DMS114 treated with DMSO at 0.1 percent for 48 hours (cell line): ENCODE data around the gene NPB.

Experiments
- DNase-seq: peaks from one replicate; lab custom pipeline; 2025; ENCODE audit not compliant: unreplicated experiment; lab: John Stamatoyannopoulos, UW

NPB gene

GRCh38 chr17:81898885-81899284 is 3.2 kb upstream of the NPB start:
- DNase-seq, result no peak

- no peak for DNase-seq
Observed at GRCh38 chr17:81899514-81900166, 2.4 kb upstream of the NPB start.

DNA sequence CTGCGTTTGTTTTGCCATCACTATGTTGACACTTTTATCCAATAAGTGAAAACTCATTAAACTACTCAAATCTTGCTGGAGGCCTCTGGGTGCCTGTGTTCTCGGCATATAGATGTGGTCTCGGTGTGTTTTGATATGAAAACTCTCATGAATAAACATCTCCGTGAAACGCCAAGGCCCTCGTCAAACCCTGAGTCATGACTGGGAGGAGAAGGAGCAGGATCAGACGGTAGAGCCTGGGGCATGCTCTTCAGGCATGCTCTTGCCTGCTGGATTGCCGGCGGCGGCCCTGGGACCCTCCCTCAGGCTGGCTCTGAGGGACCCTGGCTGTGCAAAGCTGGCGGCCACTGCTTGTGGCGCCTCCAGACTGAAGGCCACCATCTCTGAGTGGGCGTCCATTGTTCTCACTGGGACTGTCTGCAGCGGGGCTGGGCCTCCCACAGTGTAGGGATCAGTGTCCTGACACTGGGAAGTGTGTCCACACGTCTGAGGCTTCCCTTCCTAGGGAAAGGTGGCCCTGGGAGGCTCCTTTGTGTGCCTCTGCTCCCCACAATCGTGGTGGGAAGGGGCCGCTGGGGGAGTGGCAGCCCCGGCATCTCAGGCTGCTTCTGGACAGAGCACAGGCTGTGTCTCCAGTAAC is 1.7 kb upstream of the NPB start:
- no peak for DNase-seq

GRCh38 chr17:81901167-81902022 is 643 bp upstream of the NPB start:
- DNase-seq, result no peak

GRCh38 chr17:81902653-81903414 is 796 bp downstream of the NPB start:
- no peak for DNase-seq

- no peak for DNase-seq
Observed at GRCh38 chr17:81903415-81903831, 1.4 kb downstream of the NPB start.

GRCh38 chr17:81903896-81904599 is 2.0 kb downstream of the NPB start:
- DNase-seq, result no peak

DNA sequence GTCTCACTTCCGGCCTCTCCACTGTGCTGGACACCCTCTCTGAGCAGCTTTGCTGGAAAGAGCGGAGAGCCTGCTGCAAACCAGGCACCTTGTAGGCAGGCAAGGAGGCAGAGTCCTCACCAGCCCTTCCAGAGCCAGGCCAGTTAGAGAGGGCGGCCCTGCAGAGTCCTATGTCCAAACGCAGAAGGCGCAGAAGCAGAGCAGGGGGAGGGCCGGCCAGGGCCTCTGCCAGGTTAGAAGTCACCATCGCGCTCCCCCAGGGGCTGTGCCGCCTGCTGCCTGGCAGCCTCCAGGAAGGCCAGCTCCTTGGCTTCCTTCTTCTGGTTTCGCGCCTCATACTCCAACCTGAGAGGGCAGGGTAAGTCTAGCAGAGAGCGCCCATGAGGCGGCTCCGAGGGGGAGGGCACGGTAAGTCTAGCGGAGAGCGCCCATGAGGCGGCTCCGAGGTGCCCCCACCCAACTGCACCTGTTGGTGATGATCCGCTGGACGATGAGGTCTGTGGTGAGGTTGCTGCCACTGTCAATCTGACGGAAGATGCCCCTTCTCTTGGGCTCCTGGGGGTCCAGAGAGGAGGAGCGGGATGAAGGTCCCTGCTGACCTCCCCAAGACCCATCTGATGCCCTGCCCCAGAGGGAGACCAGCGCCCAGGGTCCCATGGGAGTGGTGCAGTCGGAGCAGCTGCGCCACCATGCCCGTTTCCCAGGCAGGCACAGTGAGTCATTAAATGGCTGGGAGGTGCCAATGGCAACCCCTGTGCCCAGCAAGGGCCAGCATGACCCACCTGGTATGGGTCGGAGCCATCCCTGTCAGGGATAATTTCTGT is 2.8 kb downstream of the NPB start:
- no peak for DNase-seq

DNA sequence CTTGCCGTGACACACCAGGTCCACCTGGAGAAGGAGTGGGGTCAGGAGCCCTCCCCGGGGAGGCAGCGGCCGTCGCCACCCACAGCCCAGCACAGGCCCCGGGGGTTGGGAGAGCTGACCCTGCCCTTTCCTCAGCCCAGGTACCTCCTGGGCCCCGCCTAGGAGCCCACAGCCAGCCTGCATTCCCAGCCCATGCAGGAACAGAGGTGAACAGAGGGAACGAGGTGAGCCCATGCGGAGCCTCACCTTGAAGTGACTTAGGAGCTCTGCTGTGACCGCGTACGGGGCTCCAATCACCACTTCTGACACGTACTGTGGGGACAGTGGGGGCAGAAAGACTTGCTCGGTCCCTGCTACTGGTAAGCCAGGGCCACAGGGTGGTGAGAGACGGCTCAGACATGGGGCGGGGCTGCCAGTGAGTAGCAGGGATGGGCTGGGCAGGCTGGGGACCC is 3.4 kb downstream of the NPB start:
- DNase-seq, result no peak

- DNase-seq, result no peak
Observed at GRCh38 chr17:81905993-81906392, 4.0 kb downstream of the NPB start.

- no peak for DNase-seq
Observed at GRCh38 chr17:81906476-81907218, 4.6 kb downstream of the NPB start.

- DNase-seq, result no peak
Observed at GRCh38 chr17:81907219-81908145, 5.4 kb downstream of the NPB start.

- DNase-seq, result no peak
Observed at GRCh38 chr17:81908793-81909192, 6.8 kb downstream of the NPB start.

- DNase-seq, result no peak
Observed at GRCh38 chr17:81909231-81909630, 7.2 kb downstream of the NPB start.

DNA sequence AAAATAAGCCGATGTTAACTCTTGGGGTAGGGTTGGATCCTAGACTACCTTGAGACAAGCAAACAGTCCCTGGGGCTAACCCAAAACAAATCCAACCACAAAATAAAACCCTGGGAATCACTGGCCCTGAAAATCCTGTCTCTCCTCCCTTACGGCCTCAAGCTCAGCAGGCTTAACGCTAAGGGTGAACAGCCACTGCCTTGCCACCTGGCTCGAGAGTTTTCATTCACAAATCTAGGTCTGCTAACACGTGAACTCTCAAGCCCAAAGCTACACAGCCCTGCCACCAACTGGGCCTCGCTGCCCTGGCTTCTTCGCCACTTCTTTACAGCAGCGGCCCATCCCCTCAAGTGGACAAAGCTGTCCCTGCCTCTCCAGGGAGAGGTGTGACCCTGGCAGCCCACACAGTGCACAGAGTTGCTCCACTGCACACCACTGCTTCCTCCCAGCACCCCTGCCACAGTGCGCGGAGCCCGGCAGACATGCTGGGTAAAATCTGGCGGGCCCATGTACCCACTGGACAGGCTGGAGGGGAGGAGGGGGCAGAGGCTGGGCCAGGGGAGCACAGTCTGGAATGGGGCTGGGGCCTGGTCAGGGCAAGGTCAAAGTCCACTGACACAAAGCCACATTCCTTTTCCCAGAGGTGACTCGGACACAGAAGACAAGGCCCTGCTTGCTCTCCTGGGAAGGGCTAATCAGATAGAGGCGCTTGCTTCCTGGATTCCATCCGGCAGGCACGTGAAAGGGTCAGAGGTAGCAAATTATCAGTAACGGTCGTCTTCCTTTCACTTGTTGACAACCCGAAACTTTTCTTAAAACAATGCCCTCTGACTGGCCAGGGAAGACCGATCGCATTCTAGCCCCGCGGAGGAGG is 8.2 kb downstream of the NPB start:
- DNase-seq, result no peak

DNA sequence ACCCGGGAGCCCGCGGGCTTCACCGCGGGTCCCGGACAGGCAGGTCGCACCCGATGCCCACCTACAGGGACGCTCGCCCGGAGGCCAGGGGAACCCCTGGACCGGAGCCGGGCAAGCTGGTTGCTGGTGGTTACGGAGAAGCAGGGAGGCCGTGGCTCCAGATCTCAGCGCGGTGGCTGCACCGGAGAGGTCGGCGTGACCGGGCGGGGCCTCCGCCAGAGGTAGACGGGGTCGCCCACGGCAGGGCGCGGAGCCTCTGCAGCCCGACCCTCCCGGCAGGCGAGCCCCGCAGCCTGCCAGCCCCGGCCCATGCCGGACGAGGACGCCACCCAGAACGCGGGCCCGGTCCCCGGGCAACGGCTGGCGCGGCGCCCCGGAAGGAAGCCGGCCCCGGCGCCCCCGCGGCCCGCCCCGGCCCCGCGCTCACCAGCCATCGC is 8.8 kb downstream of the NPB start:
- no peak for DNase-seq
